WTC11 (cell line): ENCODE measurements around the gene ABRAXAS1.

Experiments used
- CREB1 ChIP-seq: sonication (generic); formaldehyde crosslinking; IDR thresholded peaks from 2 replicates; pipeline ENCODE4 v1.8.0; 2023; ENCODE audit warnings: mild to moderate bottlenecking, missing genetic modification reagents
- FOXJ3 ChIP-seq: sonication (generic); formaldehyde crosslinking; IDR thresholded peaks from 2 replicates; pipeline ENCODE4 v1.9.0; 2021; ENCODE audit warnings: missing genetic modification reagents, mild to moderate bottlenecking, borderline replicate concordance
- GRHL2 ChIP-seq: fragments of 250-450 bp; sonication (Bioruptor Pico); IDR thresholded peaks from 2 replicates; pipeline ENCODE4 v1.8.0; 2022; ENCODE audit warnings: mild to moderate bottlenecking, moderate library complexity; ENCODE audit not compliant: insufficient replicate concordance, severe bottlenecking
- MYBL2 ChIP-seq: sonication (generic); formaldehyde crosslinking; IDR thresholded peaks from 2 replicates; pipeline ENCODE4 v1.8.1; 2023; ENCODE audit warnings: mild to moderate bottlenecking, moderate library complexity, missing genetic modification reagents
- ZNF232 ChIP-seq: sonication (generic); formaldehyde crosslinking; IDR thresholded peaks from 2 replicates; pipeline ENCODE4 v1.8.0; 2022; ENCODE audit warnings: mild to moderate bottlenecking, missing genetic modification reagents
- TF ChIP-seq, protein P1 (sequence below): fragments of 200-600 bp; IDR thresholded peaks from 2 replicates; pipeline ENCODE4 v1.8.0; 2022; ENCODE audit warnings: antibody characterized with exemption
- TF ChIP-seq, protein P2 (sequence below): sonication (generic); formaldehyde crosslinking; IDR thresholded peaks from 2 replicates; pipeline ENCODE4 v1.8.0; 2022; ENCODE audit warnings: mild to moderate bottlenecking, missing genetic modification reagents

DNA sequence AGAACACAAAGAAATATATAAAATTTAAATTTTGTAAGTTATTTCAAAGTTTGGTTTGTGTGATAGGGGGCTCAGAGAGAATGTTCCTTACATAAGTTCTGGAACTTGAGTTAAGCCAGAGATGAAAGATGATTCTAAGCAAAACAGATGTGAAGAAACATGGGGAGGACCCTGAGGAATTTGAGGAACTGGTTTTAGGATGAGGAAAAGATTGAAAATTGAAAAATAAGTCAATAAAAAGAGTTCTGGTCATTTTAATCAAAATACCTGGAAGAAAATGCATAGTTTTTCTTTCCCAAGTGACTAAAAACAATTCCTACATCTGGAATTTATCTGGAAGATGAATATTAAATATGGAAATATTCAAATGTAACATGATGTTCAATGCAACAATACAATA lies 66.7 kb downstream of the ABRAXAS1 start:
- no peak for TF ChIP-seq GRHL2 (CRISPR knock-in tag)
- no peak for TF ChIP-seq ZNF232
- TF ChIP-seq, protein P1, sequence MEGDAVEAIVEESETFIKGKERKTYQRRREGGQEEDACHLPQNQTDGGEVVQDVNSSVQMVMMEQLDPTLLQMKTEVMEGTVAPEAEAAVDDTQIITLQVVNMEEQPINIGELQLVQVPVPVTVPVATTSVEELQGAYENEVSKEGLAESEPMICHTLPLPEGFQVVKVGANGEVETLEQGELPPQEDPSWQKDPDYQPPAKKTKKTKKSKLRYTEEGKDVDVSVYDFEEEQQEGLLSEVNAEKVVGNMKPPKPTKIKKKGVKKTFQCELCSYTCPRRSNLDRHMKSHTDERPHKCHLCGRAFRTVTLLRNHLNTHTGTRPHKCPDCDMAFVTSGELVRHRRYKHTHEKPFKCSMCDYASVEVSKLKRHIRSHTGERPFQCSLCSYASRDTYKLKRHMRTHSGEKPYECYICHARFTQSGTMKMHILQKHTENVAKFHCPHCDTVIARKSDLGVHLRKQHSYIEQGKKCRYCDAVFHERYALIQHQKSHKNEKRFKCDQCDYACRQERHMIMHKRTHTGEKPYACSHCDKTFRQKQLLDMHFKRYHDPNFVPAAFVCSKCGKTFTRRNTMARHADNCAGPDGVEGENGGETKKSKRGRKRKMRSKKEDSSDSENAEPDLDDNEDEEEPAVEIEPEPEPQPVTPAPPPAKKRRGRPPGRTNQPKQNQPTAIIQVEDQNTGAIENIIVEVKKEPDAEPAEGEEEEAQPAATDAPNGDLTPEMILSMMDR: no peak
- TF ChIP-seq CREB1 (CRISPR knock-in tag): no peak
- TF ChIP-seq FOXJ3 (CRISPR knock-in tag): no peak
- TF ChIP-seq MYBL2: no peak
- TF ChIP-seq, protein P2, sequence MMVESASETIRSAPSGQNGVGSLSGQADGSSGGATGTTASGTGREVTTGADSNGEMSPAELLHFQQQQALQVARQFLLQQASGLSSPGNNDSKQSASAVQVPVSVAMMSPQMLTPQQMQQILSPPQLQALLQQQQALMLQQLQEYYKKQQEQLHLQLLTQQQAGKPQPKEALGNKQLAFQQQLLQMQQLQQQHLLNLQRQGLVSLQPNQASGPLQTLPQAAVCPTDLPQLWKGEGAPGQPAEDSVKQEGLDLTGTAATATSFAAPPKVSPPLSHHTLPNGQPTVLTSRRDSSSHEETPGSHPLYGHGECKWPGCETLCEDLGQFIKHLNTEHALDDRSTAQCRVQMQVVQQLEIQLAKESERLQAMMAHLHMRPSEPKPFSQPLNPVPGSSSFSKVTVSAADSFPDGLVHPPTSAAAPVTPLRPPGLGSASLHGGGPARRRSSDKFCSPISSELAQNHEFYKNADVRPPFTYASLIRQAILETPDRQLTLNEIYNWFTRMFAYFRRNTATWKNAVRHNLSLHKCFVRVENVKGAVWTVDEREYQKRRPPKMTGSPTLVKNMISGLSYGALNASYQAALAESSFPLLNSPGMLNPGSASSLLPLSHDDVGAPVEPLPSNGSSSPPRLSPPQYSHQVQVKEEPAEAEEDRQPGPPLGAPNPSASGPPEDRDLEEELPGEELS (CRISPR knock-in tag): no peak
